HAP-1 (cell line): ENCODE measurements around the gene ADAP1.

Source experiments
- DNase-seq, 2 experiments: peaks; one replicate each; pipeline ENCODE4 v3.0.0-alpha.2; 2016 to 2020; ENCODE audit warnings: low spot score in 2 of 2
- H3K27me3 ChIP-seq: fragments of 250-450 bp; sonication (Bioruptor Pico); 2 replicates; pipeline ENCODE4 v1.5.1; 2020; ENCODE audit warnings: low read depth, mild to moderate bottlenecking, moderate library complexity
- H3K36me3 ChIP-seq: fragments of 250-450 bp; sonication (Bioruptor Pico); replicated peaks from 2 replicates; pipeline ENCODE4 v1.5.1; 2020; ENCODE audit warnings: mild to moderate bottlenecking
- H3K4me1 ChIP-seq: fragments of 250-450 bp; sonication (Bioruptor Pico); 2 replicates; pipeline ENCODE4 v1.5.1; 2020; ENCODE audit warnings: mild to moderate bottlenecking
- H3K4me3 ChIP-seq: fragments of 250-450 bp; sonication (Bioruptor Pico); 2 replicates; pipeline ENCODE4 v1.5.1; 2020; ENCODE audit warnings: mild to moderate bottlenecking, moderate library complexity
- H3K9me3 ChIP-seq: fragments of 250-450 bp; sonication (Bioruptor Pico); 2 replicates; pipeline ENCODE4 v1.5.1; 2020; ENCODE audit warnings: mild to moderate bottlenecking, moderate library complexity
- in situ Hi-C: fragments of 300-500 bp; cut with MboI; formaldehyde crosslinking; loops from 3 replicates; pipeline ENCODE4 v1.14.3; 2020; ENCODE audit warnings: low sequenced_read_pairs, inconsistent platforms, mixed read lengths

The ADAP1 gene

GRCh38 chr7:908159-908581, 46.3 kb downstream of the ADAP1 start:
- Histone ChIP-seq H3K27me3 (no peaks in the 10 kb centered on the region), H3K36me3 (no peaks in the 10 kb centered on the region), H3K4me1 (no peaks in the 10 kb centered on the region), H3K9me3 (no peaks in the 10 kb centered on the region), H3K4me3 (no peak overlapping the region)
- in situ Hi-C loops: no loop called here
- DNase-seq: no peak

GRCh38 chr7:907158-907980, 47.1 kb downstream of the ADAP1 start:
- Histone ChIP-seq H3K4me3 (no peak overlapping the region), H3K9me3 (no peaks in the 10 kb centered on the region), H3K27me3 (no peaks in the 10 kb centered on the region), H3K4me1 (no peaks in the 10 kb centered on the region), H3K36me3 (no peaks in the 10 kb centered on the region)
- in situ Hi-C loops: no loop called here
- no peak for DNase-seq

- in situ Hi-C loops: no loop called here
- no peaks in the 10 kb centered on the region for H3K27me3 ChIP-seq
- DNase-seq: no peak
- no peaks in the 10 kb centered on the region for H3K9me3 ChIP-seq
- no peaks in the 10 kb centered on the region for H3K36me3 ChIP-seq
- H3K4me3 ChIP-seq: no peak overlapping the region
- peaks cover 1% of the 10 kb centered on the region; the same call in 1 of the 2 replicates for H3K4me1 ChIP-seq
Measured at GRCh38 chr7:906776-907157, 47.7 kb downstream of the ADAP1 start.

GRCh38 chr7:904847-905246, 49.6 kb downstream of the ADAP1 start:
- DNase-seq: no peak
- H3K27me3 ChIP-seq: no peaks in the 10 kb centered on the region
- H3K4me3 ChIP-seq: no peak overlapping the region
- H3K4me1 ChIP-seq: peaks cover 6% of the 10 kb centered on the region
- H3K9me3 ChIP-seq: no peaks in the 10 kb centered on the region
- no peaks in the 10 kb centered on the region for H3K36me3 ChIP-seq
- in situ Hi-C loops: no loop called here

GRCh38 chr7:903921-904755, 50.3 kb downstream of the ADAP1 start:
- no peaks in the 10 kb centered on the region for H3K27me3 ChIP-seq
- DNase-seq: no peak
- peaks cover 6% of the 10 kb centered on the region for H3K4me1 ChIP-seq
- no peaks in the 10 kb centered on the region for H3K36me3 ChIP-seq
- H3K4me3 ChIP-seq: no peak overlapping the region
- no peaks in the 10 kb centered on the region for H3K9me3 ChIP-seq
- in situ Hi-C loops: no loop called here

GRCh38 chr7:902996-903395, 51.5 kb downstream of the ADAP1 start:
- DNase-seq: no peak

GRCh38 chr7:901388-902154, 52.9 kb downstream of the ADAP1 start:
- no peaks in the 10 kb centered on the region for H3K27me3 ChIP-seq
- H3K9me3 ChIP-seq: no peaks in the 10 kb centered on the region
- no peak overlapping the region for H3K4me3 ChIP-seq
- peaks cover 6% of the 10 kb centered on the region for H3K4me1 ChIP-seq
- DNase-seq: peak; percentile 90 to 98
- H3K36me3 ChIP-seq: no peaks in the 10 kb centered on the region; the same call in 1 of the 2 replicates
- in situ Hi-C loops: no loop called here

More at GRCh38 chr7:902996-903395, 51.5 kb downstream of the ADAP1 start:
- Histone ChIP-seq H3K36me3 (no peaks in the 10 kb centered on the region; the same call in 1 of the 2 replicates), H3K4me1 (peaks cover 6% of the 10 kb centered on the region), H3K9me3 (no peaks in the 10 kb centered on the region), H3K4me3 (no peak overlapping the region), H3K27me3 (no peaks in the 10 kb centered on the region)
- in situ Hi-C loops: no loop called here

- Histone ChIP-seq H3K4me3 (no peak overlapping the region), H3K4me1 (peaks cover 6% of the 10 kb centered on the region), H3K27me3 (no peaks in the 10 kb centered on the region), H3K9me3 (no peaks in the 10 kb centered on the region), H3K36me3 (peaks cover 4% of the 10 kb centered on the region)
- DNase-seq: no peak
- in situ Hi-C loops: no loop called here
Measured at GRCh38 chr7:901041-901387, 53.5 kb downstream of the ADAP1 start.

- no peak for DNase-seq
- in situ Hi-C loops: no loop called here
- H3K27me3 ChIP-seq: no peaks in the 10 kb centered on the region
- H3K4me1 ChIP-seq: peaks cover 6% of the 10 kb centered on the region
- H3K4me3 ChIP-seq: no peak overlapping the region
- H3K36me3 ChIP-seq: peaks cover 10% of the 10 kb centered on the region
- H3K9me3 ChIP-seq: no peaks in the 10 kb centered on the region
Measured at GRCh38 chr7:900331-901040, 54.0 kb downstream of the ADAP1 start.

GRCh38 chr7:899806-900205, 54.7 kb downstream of the ADAP1 start:
- DNase-seq: no peak
- in situ Hi-C loops: no loop called here
- Histone ChIP-seq H3K36me3 (peaks cover 15% of the 10 kb centered on the region), H3K4me1 (peaks cover 6% of the 10 kb centered on the region), H3K4me3 (no peak overlapping the region), H3K27me3 (no peaks in the 10 kb centered on the region), H3K9me3 (no peaks in the 10 kb centered on the region)

- no peak for DNase-seq
- H3K36me3 ChIP-seq: peaks cover 21% of the 10 kb centered on the region
- in situ Hi-C loops: no loop called here
- no peak overlapping the region for H3K4me3 ChIP-seq
- H3K27me3 ChIP-seq: no peaks in the 10 kb centered on the region
- no peaks in the 10 kb centered on the region for H3K9me3 ChIP-seq
- H3K4me1 ChIP-seq: peaks cover 6% of the 10 kb centered on the region
Measured at GRCh38 chr7:898855-899681, 55.4 kb downstream of the ADAP1 start.

GRCh38 chr7:898460-898854, 56.0 kb downstream of the ADAP1 start:
- H3K9me3 ChIP-seq: no peaks in the 10 kb centered on the region
- peaks cover 26% of the 10 kb centered on the region for H3K36me3 ChIP-seq
- H3K4me3 ChIP-seq: no peak overlapping the region
- no peaks in the 10 kb centered on the region for H3K27me3 ChIP-seq
- DNase-seq: no peak
- H3K4me1 ChIP-seq: peaks cover 6% of the 10 kb centered on the region
- in situ Hi-C loops: no loop called here
